Measurements from ENCODE around the gene PAK6. TPM values are rescaled to one million over a fixed set of nuclear protein-coding genes. Genes with fewer than 3 reads are reported as not detected.

PAK6 gene
- polyA plus RNA-seq, 1 donor (not counting 4 experiments of a cell fraction or from before 2014, with no cell fraction given) = 11.5 TPM

- Histone ChIP-seq H3K79me2 (ENCODE audit: control insufficient read depth, insufficient read depth, low read length) (no peaks in the 10 kb centered on the region), H3K36me3 (ENCODE audit: control insufficient read depth in 2 of 2, extremely low read depth in 1 of 2, insufficient read depth in 2 of 2, low read length in 2 of 2) (no peaks in the 10 kb centered on the region), H3K9me1 (ENCODE audit: control insufficient read depth, extremely low read depth, insufficient read depth, low read length) (no peaks in the 10 kb centered on the region), H3K9ac (ENCODE audit: control insufficient read depth, extremely low read depth, insufficient read depth, low read length) (no peak overlapping the region), H3K4me2 (ENCODE audit: control insufficient read depth, extremely low read depth, insufficient read depth, low read depth, low read length) (no peak overlapping the region), H2AFZ (ENCODE audit: control insufficient read depth, low read length) (no peak overlapping the region), H4K20me1 (ENCODE audit: control insufficient read depth, extremely low read depth, insufficient read depth, low read length) (peaks cover 2% of the 10 kb centered on the region), H3K4me3 (ENCODE audit: control insufficient read depth in 2 of 3, extremely low read depth in 1 of 3, insufficient read depth in 2 of 3, low read depth in 1 of 3, low read length in 3 of 3) (no peak overlapping the region), H3K27me3 (ENCODE audit: control insufficient read depth, extremely low read depth, insufficient read depth, low read length) (peaks cover 46% of the 10 kb centered on the region), H3K27ac (ENCODE audit: control insufficient read depth, insufficient read depth, low read length) (no peak overlapping the region), H3K9me3 (ENCODE audit: control insufficient read depth, low read depth, low read length) (no peaks in the 10 kb centered on the region), H3K4me1 (ENCODE audit: control insufficient read depth, extremely low read depth, insufficient read depth, low read length) (peaks cover 14% of the 10 kb centered on the region)
- TF ChIP-seq, protein P1, sequence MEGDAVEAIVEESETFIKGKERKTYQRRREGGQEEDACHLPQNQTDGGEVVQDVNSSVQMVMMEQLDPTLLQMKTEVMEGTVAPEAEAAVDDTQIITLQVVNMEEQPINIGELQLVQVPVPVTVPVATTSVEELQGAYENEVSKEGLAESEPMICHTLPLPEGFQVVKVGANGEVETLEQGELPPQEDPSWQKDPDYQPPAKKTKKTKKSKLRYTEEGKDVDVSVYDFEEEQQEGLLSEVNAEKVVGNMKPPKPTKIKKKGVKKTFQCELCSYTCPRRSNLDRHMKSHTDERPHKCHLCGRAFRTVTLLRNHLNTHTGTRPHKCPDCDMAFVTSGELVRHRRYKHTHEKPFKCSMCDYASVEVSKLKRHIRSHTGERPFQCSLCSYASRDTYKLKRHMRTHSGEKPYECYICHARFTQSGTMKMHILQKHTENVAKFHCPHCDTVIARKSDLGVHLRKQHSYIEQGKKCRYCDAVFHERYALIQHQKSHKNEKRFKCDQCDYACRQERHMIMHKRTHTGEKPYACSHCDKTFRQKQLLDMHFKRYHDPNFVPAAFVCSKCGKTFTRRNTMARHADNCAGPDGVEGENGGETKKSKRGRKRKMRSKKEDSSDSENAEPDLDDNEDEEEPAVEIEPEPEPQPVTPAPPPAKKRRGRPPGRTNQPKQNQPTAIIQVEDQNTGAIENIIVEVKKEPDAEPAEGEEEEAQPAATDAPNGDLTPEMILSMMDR (optimal IDR thresholded peaks at IDR 0.05 in 1 of 3, IDR thresholded peaks at IDR 0.05 in 1 of 3, conservative IDR thresholded peaks at IDR 0.05 in 1 of 3; ENCODE audit: extremely low read depth in 1 of 3, insufficient read depth in 2 of 3, low read length in 3 of 3) = no peak
- TF ChIP-seq EZH2 (IDR thresholded peaks at IDR 0.05; ENCODE audit: low read length) = peak; percentile 77
- FAIRE-seq (no peak), DNase-seq (ENCODE audit: low read depth, low spot score) (no peak)
- dilution Hi-C loops (cut with MboI; ENCODE audit: extremely low pct_ligation_motif_present, low sequenced_read_pairs) = no loop called here
Observed at GRCh38 chr15:40283615-40284300, 44.9 kb downstream of the PAK6 start.

- H3K36me3 ChIP-seq (ENCODE audit: control insufficient read depth in 2 of 2, extremely low read depth in 1 of 2, insufficient read depth in 2 of 2, low read length in 2 of 2) = no peaks in the 10 kb centered on the region
- peaks cover 51% of the 10 kb centered on the region for H3K27me3 ChIP-seq (ENCODE audit: control insufficient read depth, extremely low read depth, insufficient read depth, low read length)
- FAIRE-seq (no peak), DNase-seq (ENCODE audit: low read depth, low spot score) (no peak)
- H3K4me1 ChIP-seq (ENCODE audit: control insufficient read depth, extremely low read depth, insufficient read depth, low read length) = peaks cover 14% of the 10 kb centered on the region
- no peak overlapping the region for H3K4me2 ChIP-seq (ENCODE audit: control insufficient read depth, extremely low read depth, insufficient read depth, low read depth, low read length)
- H3K9ac ChIP-seq (ENCODE audit: control insufficient read depth, extremely low read depth, insufficient read depth, low read length) = no peak overlapping the region
- dilution Hi-C loops (cut with MboI; ENCODE audit: extremely low pct_ligation_motif_present, low sequenced_read_pairs) = no loop called here
- no peaks in the 10 kb centered on the region for H3K79me2 ChIP-seq (ENCODE audit: control insufficient read depth, insufficient read depth, low read length)
- no peak overlapping the region for H2AFZ ChIP-seq (ENCODE audit: control insufficient read depth, low read length)
- H3K9me3 ChIP-seq (ENCODE audit: control insufficient read depth, low read depth, low read length) = no peaks in the 10 kb centered on the region
- TF ChIP-seq, protein P1 (optimal IDR thresholded peaks at IDR 0.05 in 1 of 3, IDR thresholded peaks at IDR 0.05 in 1 of 3, conservative IDR thresholded peaks at IDR 0.05 in 1 of 3; ENCODE audit: extremely low read depth in 1 of 3, insufficient read depth in 2 of 3, low read length in 3 of 3) = no peak
- no peak for TF ChIP-seq EZH2 (IDR thresholded peaks at IDR 0.05; ENCODE audit: low read length)
- H3K4me3 ChIP-seq (ENCODE audit: control insufficient read depth in 2 of 3, extremely low read depth in 1 of 3, insufficient read depth in 2 of 3, low read depth in 1 of 3, low read length in 3 of 3) = no peak overlapping the region
- no peak overlapping the region for H3K27ac ChIP-seq (ENCODE audit: control insufficient read depth, insufficient read depth, low read length)
- no peaks in the 10 kb centered on the region for H4K20me1 ChIP-seq (ENCODE audit: control insufficient read depth, extremely low read depth, insufficient read depth, low read length)
- H3K9me1 ChIP-seq (ENCODE audit: control insufficient read depth, extremely low read depth, insufficient read depth, low read length) = no peaks in the 10 kb centered on the region
Observed at GRCh38 chr15:40285151-40285550, 46.3 kb downstream of the PAK6 start.

Data from keratinocyte (primary cell).